ENCODE results near the gene TSPAN18.

Gene TSPAN18

DNA sequence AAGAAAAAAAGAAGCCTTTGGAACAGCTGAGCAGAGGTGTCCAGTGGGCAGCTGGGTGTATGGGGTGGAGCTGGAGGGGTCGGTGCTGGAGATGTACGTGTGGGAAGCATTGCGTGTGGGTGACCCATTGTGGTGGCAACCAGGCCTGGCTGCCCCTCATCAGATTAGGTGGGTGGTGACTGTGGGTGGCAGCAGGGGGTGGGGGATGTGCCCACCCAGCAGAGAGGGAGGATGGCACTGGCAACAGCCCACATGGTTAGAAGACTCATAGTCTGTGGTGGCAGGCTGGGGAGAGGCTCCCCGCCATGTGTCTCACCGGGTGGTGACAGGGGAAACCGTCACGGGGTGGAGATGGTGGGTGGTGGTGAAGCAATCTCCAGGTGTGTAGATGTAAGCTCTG, 196.4 kb downstream of the TSPAN18 start:
- no peaks in the 10 kb centered on the region for H3K79me2 ChIP-seq (ENCODE audit: insufficient read depth, low read length)
- no peaks in the 10 kb centered on the region for H3K27me3 ChIP-seq (ENCODE audit: insufficient read depth, low read length)
- H3K4me3 ChIP-seq (ENCODE audit: low read depth, low read length, poor library complexity, severe bottlenecking) = no peak overlapping the region
- H3K4me2 ChIP-seq (ENCODE audit: low read length) = no peak overlapping the region
- H3F3A ChIP-seq (ENCODE audit: insufficient read depth, low read length) = no peaks in the 10 kb centered on the region
- no peaks in the 10 kb centered on the region for H3K4me1 ChIP-seq (ENCODE audit: insufficient read depth, low read length, severe bottlenecking)
- no peaks in the 10 kb centered on the region for H4K20me1 ChIP-seq (ENCODE audit: insufficient read depth, low read length)
- H3K9me3 ChIP-seq (ENCODE audit: low read length) = no peaks in the 10 kb centered on the region
- no peak overlapping the region for H3K27ac ChIP-seq (ENCODE audit: low read depth, low read length, poor library complexity, severe bottlenecking)
- no peaks in the 10 kb centered on the region for H3K9me2 ChIP-seq (ENCODE audit: low read depth, low read length)
- H3K36me3 ChIP-seq (ENCODE audit: insufficient read depth, low read length) = no peaks in the 10 kb centered on the region
- TF ChIP-seq CTCF (IDR thresholded peaks at IDR 0.05; ENCODE audit: low read length) (no peak), EZH2 (IDR thresholded peaks at IDR 0.05; ENCODE audit: borderline replicate concordance, low read length) (no peak)
- H3K9ac ChIP-seq (ENCODE audit: low read length) = no peak overlapping the region
- H2AFZ ChIP-seq (ENCODE audit: low read length) = no peak overlapping the region

DNA sequence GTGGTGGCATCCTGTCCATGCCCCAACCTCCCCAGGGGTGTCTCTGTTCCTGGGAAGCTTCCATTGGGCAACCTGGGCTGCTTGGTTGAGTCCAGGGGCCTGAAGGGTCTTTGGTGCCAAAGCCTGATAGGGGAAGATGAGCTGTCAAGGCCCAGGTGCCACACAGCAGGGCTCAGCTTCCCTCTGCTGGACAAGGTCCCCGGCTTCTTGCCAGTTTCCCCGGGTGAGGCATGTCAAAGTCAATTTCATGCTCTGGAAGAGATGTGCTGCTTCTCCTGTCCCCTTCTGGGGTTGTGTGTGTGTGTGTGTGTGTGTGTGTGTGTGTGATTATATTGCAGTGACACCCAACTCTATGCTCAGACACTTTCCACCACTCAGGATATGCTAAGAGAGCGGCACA, 197.0 kb downstream of the TSPAN18 start:
- Histone ChIP-seq H3K27me3 (ENCODE audit: insufficient read depth, low read length) (no peaks in the 10 kb centered on the region), H3K4me2 (ENCODE audit: low read length) (no peak overlapping the region), H3K36me3 (ENCODE audit: insufficient read depth, low read length) (no peaks in the 10 kb centered on the region), H3K27ac (ENCODE audit: low read depth, low read length, poor library complexity, severe bottlenecking) (no peak overlapping the region), H3F3A (ENCODE audit: insufficient read depth, low read length) (no peaks in the 10 kb centered on the region), H4K20me1 (ENCODE audit: insufficient read depth, low read length) (no peaks in the 10 kb centered on the region), H2AFZ (ENCODE audit: low read length) (no peak overlapping the region), H3K9me3 (ENCODE audit: low read length) (no peaks in the 10 kb centered on the region), H3K9me2 (ENCODE audit: low read depth, low read length) (no peaks in the 10 kb centered on the region), H3K79me2 (ENCODE audit: insufficient read depth, low read length) (no peaks in the 10 kb centered on the region), H3K9ac (ENCODE audit: low read length) (no peak overlapping the region), H3K4me1 (ENCODE audit: insufficient read depth, low read length, severe bottlenecking) (no peaks in the 10 kb centered on the region), H3K4me3 (ENCODE audit: low read depth, low read length, poor library complexity, severe bottlenecking) (no peak overlapping the region)
- TF ChIP-seq EZH2 (IDR thresholded peaks at IDR 0.05; ENCODE audit: borderline replicate concordance, low read length) = no peak
- no peak for TF ChIP-seq CTCF (IDR thresholded peaks at IDR 0.05; ENCODE audit: low read length)

DNA sequence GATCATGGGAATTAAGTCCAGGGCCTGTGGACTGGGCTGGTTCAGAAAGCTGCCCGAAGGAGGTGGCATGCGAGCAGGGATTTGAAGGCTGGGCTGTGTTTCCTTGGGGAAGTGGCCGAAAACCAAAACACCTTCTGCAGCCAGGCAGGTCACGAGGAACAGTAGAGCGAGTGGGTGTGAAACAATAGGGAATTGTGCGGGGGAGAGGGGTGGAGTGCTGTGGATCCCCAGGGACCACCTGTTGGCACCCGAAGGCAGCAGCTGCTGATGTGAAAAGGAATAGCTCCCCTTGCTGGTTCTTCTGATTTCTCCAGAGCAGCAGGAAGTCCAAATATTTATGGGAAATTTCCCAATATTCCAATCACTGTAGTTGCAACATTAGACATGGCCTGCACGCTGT, 199.3 kb downstream of the TSPAN18 start:
- Histone ChIP-seq H3F3A (ENCODE audit: insufficient read depth, low read length) (no peaks in the 10 kb centered on the region), H3K36me3 (ENCODE audit: insufficient read depth, low read length) (no peaks in the 10 kb centered on the region), H3K79me2 (ENCODE audit: insufficient read depth, low read length) (no peaks in the 10 kb centered on the region), H3K27ac (ENCODE audit: low read depth, low read length, poor library complexity, severe bottlenecking) (no peak overlapping the region), H3K4me1 (ENCODE audit: insufficient read depth, low read length, severe bottlenecking) (no peaks in the 10 kb centered on the region), H3K9me2 (ENCODE audit: low read depth, low read length) (no peaks in the 10 kb centered on the region), H3K4me3 (ENCODE audit: low read depth, low read length, poor library complexity, severe bottlenecking) (no peak overlapping the region), H3K9ac (ENCODE audit: low read length) (no peak overlapping the region), H4K20me1 (ENCODE audit: insufficient read depth, low read length) (no peaks in the 10 kb centered on the region), H2AFZ (ENCODE audit: low read length) (no peak overlapping the region), H3K27me3 (ENCODE audit: insufficient read depth, low read length) (no peaks in the 10 kb centered on the region), H3K4me2 (ENCODE audit: low read length) (no peak overlapping the region), H3K9me3 (ENCODE audit: low read length) (no peaks in the 10 kb centered on the region)
- no peak for TF ChIP-seq CTCF (IDR thresholded peaks at IDR 0.05; ENCODE audit: low read length)
- no peak for TF ChIP-seq EZH2 (IDR thresholded peaks at IDR 0.05; ENCODE audit: borderline replicate concordance, low read length)

Data from OCI-LY1 (cell line).